ENCODE results near the gene MBP. TPM values are rescaled to one million over a fixed set of nuclear protein-coding genes. Genes with fewer than 3 reads are reported as not detected.

MBP gene
- total RNA-seq, 1 donor from 2014 or later, result 35.0 TPM

- no peak for TF ChIP-seq CTCF (IDR thresholded peaks at IDR 0.05; ENCODE audit: borderline replicate concordance)
- Histone ChIP-seq H3K36me3 (no peaks in the 10 kb centered on the region), H3K4me1 (peaks cover 12% of the 10 kb centered on the region), H3K27me3 (ENCODE audit: low read depth) (peaks cover 8% of the 10 kb centered on the region), H3K9me3 (replicated peaks) (peaks cover 16% of the 10 kb centered on the region), H3K27ac (replicated peaks) (no peak overlapping the region), H3K4me3 (no peak overlapping the region)
- intact Hi-C loops (cut with micrococcal nuclease), result no loop called here
- DNase-seq, result peak; percentile 53
These were observed 8.0 kb upstream of the MBP start for GRCh38 chr18:77140439-77141109.

- peaks cover 12% of the 10 kb centered on the region for H3K4me1 ChIP-seq
- peaks cover 16% of the 10 kb centered on the region for H3K9me3 ChIP-seq (replicated peaks)
- no peak overlapping the region for H3K27ac ChIP-seq (replicated peaks)
- no peaks in the 10 kb centered on the region for H3K36me3 ChIP-seq
- intact Hi-C loops (cut with micrococcal nuclease), result no loop called here
- peaks cover 3% of the 10 kb centered on the region for H3K27me3 ChIP-seq (ENCODE audit: low read depth)
- no peak for TF ChIP-seq CTCF (IDR thresholded peaks at IDR 0.05; ENCODE audit: borderline replicate concordance)
- H3K4me3 ChIP-seq, result no peak overlapping the region
- no peak for DNase-seq
These were observed 7.4 kb upstream of the MBP start for GRCh38 chr18:77140030-77140429.

- Histone ChIP-seq H3K27me3 (ENCODE audit: low read depth) (no peaks in the 10 kb centered on the region), H3K36me3 (no peaks in the 10 kb centered on the region), H3K4me1 (peaks cover 12% of the 10 kb centered on the region), H3K4me3 (no peak overlapping the region), H3K27ac (replicated peaks) (no peak overlapping the region), H3K9me3 (replicated peaks) (peaks cover 16% of the 10 kb centered on the region)
- DNase-seq, result no peak
- no peak for TF ChIP-seq CTCF (IDR thresholded peaks at IDR 0.05; ENCODE audit: borderline replicate concordance)
- intact Hi-C loops (cut with micrococcal nuclease), result no loop called here
These were observed 7.0 kb upstream of the MBP start for GRCh38 chr18:77139619-77140018.

DNA sequence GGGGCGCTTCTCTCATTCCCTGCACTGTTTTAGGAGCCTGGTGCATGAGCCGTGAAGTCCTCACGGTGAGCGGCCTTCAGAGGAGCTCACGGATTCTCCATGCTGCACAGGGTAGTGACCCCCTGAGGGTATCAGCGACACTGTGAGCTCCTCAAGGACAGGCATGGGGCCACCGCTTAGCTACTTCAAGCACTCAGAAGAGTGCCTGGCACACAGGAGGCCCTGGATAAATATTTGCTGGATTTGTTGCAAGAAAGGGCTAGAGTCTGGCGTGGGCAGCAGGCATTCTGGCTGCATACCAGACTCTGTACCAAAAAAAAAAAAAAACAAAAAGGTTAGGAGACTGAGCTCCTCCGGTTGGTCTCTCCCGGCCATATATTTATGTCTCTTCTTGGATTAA is 5.7 kb upstream of the MBP start:
- Histone ChIP-seq H3K27me3 (ENCODE audit: low read depth) (peaks cover under 1% of the 10 kb centered on the region), H3K4me3 (no peak overlapping the region), H3K27ac (replicated peaks) (no peak overlapping the region), H3K4me1 (peaks cover 24% of the 10 kb centered on the region), H3K36me3 (no peaks in the 10 kb centered on the region), H3K9me3 (replicated peaks) (peaks cover 10% of the 10 kb centered on the region)
- intact Hi-C loops (cut with micrococcal nuclease), result no loop called here
- no peak for TF ChIP-seq CTCF (IDR thresholded peaks at IDR 0.05; ENCODE audit: borderline replicate concordance)
- no peak for DNase-seq

GRCh38 chr18:77137851-77138250 is 5.3 kb upstream of the MBP start:
- Histone ChIP-seq H3K27me3 (ENCODE audit: low read depth) (peaks cover 4% of the 10 kb centered on the region), H3K9me3 (replicated peaks) (peaks cover 6% of the 10 kb centered on the region), H3K4me1 (peaks cover 29% of the 10 kb centered on the region), H3K27ac (replicated peaks) (no peak overlapping the region), H3K36me3 (no peaks in the 10 kb centered on the region), H3K4me3 (no peak overlapping the region)
- no peak for DNase-seq
- intact Hi-C loops (cut with micrococcal nuclease), result no loop called here
- no peak for TF ChIP-seq CTCF (IDR thresholded peaks at IDR 0.05; ENCODE audit: borderline replicate concordance)
